DMS153 treated with DMSO at 0.1 percent for 48 hours (cell line): ENCODE data around the gene VSX1.

ENCODE experiments used
- DNase-seq: peaks from one replicate; lab custom pipeline; 2025; ENCODE audit not compliant: unreplicated experiment; lab: John Stamatoyannopoulos, UW

VSX1 gene

GRCh38 chr20:25042531-25043498 is 39.1 kb downstream of the VSX1 start:
- DNase-seq, result no peak

GRCh38 chr20:25041813-25042530 is 40.0 kb downstream of the VSX1 start:
- no peak for DNase-seq

- DNase-seq, result no peak
These were observed 41.5 kb downstream of the VSX1 start for GRCh38 chr20:25040438-25040831.

- no peak for DNase-seq
These were observed 42.1 kb downstream of the VSX1 start for GRCh38 chr20:25039697-25040437.

- no peak for DNase-seq
These were observed 43.3 kb downstream of the VSX1 start for GRCh38 chr20:25038591-25039015.

GRCh38 chr20:25038103-25038410 is 43.9 kb downstream of the VSX1 start:
- no peak for DNase-seq

GRCh38 chr20:25037288-25038102 is 44.4 kb downstream of the VSX1 start:
- DNase-seq, result peak; percentile 29

- no peak for DNase-seq
These were observed 45.5 kb downstream of the VSX1 start for GRCh38 chr20:25036331-25036936.

- no peak for DNase-seq
These were observed 46.0 kb downstream of the VSX1 start for GRCh38 chr20:25035921-25036320.

GRCh38 chr20:25033924-25034300 is 48.0 kb downstream of the VSX1 start:
- no peak for DNase-seq

- no peak for DNase-seq
These were observed 48.5 kb downstream of the VSX1 start for GRCh38 chr20:25033265-25033923.

- no peak for DNase-seq
These were observed 49.3 kb downstream of the VSX1 start for GRCh38 chr20:25032478-25033264.

- DNase-seq, result no peak
These were observed 49.9 kb downstream of the VSX1 start for GRCh38 chr20:25032065-25032477.

GRCh38 chr20:25031241-25031640 is 50.7 kb downstream of the VSX1 start:
- no peak for DNase-seq

- DNase-seq, result no peak
These were observed 51.2 kb downstream of the VSX1 start for GRCh38 chr20:25030649-25031207.

- DNase-seq, result no peak
These were observed 51.8 kb downstream of the VSX1 start for GRCh38 chr20:25030007-25030648.

GRCh38 chr20:25025986-25026605 is 55.8 kb downstream of the VSX1 start:
- no peak for DNase-seq
